Measurements from ENCODE around the gene MDM1.

Gene MDM1

GRCh38 chr12:68356060-68356695, 24.0 kb upstream of the MDM1 start:
- peak; percentile 35 for DNase-seq

GRCh38 chr12:68354977-68355541, 22.9 kb upstream of the MDM1 start:
- no peak for DNase-seq

- no peak for DNase-seq
These were observed 19.9 kb upstream of the MDM1 start for GRCh38 chr12:68352067-68352466.

- no peak for DNase-seq
These were observed 18.6 kb upstream of the MDM1 start for GRCh38 chr12:68350753-68351152.

GRCh38 chr12:68349921-68350606, 17.9 kb upstream of the MDM1 start:
- DNase-seq: no peak

- DNase-seq: no peak
These were observed 17.1 kb upstream of the MDM1 start for GRCh38 chr12:68349220-68349621.

DNA sequence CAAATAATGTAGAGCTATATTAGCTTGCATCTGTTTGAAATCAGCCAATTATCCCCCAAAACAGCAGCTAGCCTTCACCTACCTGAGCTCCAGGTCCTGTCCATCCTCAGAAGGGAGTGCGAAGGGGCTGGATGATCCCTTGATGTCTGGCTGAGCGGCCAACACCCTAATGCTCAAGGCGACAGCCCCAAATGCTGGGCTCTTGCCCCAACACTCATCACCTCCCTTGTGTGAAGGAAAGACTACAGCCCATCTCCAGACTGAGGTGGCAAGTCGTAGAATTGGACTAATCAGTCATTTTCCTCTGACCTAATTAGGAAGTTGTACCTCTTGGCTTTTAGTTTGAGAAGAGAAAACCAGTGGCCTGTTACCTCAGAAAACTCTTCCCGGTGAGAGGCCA, 16.3 kb upstream of the MDM1 start:
- DNase-seq: no peak

DNA sequence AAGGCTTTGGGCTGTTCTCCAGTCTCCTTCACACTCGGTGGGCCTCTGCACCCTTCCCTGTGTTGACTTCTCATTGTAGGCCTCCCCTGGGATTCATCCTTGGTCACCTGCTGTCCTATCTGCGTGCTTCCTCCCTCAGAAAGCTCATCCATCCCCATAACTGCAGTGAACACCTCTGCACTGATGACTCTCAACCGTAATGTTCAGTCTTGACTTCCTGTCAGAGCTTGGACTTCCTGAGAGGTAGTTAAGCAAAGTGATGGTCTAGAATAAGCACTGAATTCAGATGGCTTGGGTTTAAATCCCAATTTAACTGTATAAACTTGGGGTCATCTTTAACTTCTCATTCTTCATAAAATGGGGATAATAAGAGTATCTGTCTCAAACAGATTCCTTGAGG, 13.6 kb upstream of the MDM1 start:
- no peak for DNase-seq

DNA sequence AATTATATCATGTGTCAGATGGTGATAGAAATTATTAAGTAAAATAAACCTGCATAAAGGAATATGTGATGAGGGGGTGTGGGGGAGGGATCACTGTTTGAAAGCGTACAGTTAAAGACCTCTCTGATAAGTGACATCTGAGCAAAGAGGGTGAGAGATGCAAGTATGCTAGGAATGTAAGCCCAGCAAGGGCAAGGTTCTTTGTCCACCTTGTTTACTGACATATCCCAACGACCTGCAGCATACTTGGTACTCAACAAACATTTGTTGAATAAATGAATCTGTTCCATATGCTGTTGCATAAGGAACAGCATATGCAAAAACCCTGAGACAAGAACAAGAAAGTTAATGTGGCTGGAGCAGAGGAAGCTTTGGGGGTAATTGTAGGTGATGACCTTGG, 12.0 kb upstream of the MDM1 start:
- no peak for DNase-seq

GRCh38 chr12:68342966-68343365, 10.8 kb upstream of the MDM1 start:
- no peak for DNase-seq

GRCh38 chr12:68341822-68342221, 9.7 kb upstream of the MDM1 start:
- DNase-seq: no peak

DNA sequence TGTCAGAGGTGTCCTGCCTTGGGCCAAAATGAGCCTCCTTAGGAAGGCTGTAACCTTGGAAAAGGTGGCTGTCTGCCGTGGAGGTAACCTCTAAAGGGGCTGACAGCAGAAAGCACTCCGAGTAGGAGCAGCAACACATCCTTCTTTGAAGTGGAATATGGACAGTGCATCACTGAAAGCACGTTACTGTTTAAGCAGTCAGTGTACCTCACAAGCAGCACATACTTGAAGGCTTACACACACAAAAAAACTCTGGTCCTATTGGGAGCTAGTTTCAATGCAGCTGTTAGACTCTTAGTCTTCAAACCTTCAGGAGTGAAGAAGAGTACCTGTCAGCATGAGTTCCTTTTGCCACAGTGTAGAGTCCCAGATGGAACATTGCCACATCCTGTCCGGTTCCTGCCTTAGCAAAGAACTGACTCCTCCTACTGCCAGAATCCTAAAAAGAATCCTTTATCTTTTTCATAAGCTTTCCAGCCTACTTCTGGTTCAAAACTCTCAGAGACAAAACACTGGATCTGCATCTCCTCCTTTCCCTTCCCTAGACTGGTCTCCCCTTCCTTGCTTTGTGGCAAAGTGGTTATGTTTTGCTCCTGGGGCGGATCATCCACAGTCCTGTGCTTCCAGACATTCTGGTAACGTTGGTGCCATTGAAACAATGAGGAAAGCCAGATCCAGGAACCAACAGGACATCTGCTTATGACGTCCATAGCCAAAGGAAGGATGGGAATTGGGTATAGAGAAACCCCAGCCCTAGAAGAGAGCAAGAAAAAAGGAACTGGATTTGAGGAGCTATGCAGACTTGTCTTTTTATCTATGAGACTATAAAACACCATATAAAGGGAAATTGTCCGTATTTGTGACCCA, 8.5 kb upstream of the MDM1 start:
- no peak for DNase-seq

GRCh38 chr12:68336889-68337303, 4.7 kb upstream of the MDM1 start:
- DNase-seq: no peak

DNA sequence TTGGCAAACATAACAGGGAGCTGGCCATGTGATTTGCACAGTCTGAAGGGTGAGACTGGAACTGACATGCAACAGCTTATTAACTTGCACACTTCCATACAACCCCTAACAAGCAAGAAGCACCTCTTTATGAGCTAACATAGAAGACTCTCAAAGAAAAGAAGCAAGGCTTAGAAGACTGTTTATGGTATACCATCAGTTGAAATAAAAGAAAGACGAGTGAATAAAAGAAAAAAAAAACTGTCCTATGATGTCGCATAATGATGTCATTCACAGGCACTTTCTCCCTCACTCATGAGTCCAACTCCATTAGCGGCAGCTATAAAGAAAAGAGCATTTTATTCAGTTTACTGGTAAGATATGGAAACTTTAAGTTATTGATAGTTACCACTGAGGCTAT, 3.3 kb upstream of the MDM1 start:
- DNase-seq: no peak

DNA sequence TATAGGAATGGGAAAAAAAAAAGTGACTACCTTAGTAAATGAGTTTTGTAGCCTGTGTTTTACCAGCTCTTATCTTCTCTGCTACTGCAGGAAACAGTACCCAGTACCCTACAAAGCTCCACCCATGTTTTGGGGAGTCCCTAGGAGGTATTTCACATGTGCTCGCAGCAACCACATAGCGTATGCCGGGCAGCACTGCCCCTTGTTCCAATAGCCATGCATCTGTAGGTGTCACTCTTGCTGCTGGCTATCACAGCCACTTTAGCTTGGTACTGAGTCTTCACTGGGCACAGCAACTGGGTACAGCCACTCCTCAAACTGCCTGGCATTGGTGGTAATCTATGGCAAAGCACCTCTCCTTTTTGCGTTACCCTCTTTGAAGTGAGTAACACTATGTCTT, 2.0 kb upstream of the MDM1 start:
- DNase-seq: peak; percentile 95

DNA sequence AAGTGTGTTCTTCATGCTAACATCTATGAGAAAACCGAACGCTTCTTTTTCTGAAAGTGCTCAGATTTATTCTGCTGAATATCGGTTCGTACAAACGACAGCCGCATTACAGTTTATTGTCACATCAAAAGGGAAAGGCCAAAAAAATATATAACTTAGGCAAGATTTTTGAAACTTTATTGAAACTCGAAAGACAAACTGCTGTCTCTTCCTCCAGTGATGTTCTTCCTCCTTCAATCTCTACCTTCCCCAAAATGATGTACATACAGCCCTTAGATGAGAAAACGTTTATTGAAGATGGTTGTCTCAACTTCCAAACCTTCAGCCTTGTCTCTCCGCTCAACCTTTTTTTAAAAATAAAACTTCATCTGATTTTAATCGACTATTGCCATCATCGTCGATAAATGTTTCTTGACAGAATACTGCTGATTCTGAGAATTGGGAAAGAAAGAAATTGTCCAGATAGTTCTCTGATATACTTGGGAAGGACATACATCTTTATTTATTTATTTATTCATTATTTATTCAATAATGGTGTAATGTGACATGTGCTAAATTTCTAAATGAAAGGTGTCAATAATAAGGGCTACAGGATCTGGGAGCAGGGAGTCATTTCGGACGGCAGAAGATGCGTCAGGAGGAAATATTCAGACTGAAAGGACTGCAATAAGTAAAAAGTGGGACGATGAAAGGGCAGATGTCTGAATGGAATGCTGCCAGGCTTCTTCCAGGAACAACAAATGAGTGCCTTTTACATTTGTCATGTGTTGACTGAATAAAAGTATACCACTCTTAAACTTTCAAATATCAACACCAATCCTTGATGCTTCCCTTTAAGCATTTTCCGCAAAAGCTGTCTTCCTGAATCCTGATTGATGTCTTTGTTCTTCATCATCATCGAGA, 817 bp upstream of the MDM1 start:
- DNase-seq: no peak

DNA sequence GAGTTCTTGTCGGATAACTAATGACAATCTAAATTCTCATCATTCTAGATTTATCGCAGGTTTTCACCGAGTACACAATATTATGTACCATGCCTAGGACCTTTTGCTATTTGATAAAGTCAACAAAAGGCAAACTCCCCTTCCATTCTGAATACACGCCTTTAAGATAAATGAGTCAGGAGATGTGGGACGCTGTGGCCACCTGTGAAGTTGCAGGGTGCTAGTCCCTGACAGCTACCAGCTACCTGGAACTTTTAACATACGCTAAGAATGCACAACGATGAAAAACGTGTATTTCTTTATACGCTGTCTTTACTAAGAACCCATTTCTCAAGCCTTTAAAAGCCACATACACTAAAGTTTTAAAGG, 678 bp downstream of the MDM1 start:
- DNase-seq: peak; percentile 20

- no peak for DNase-seq
These were observed 4.3 kb downstream of the MDM1 start for GRCh38 chr12:68327896-68328295.

GRCh38 chr12:68326716-68327115, 5.4 kb downstream of the MDM1 start:
- DNase-seq: peak; percentile 35

DNA sequence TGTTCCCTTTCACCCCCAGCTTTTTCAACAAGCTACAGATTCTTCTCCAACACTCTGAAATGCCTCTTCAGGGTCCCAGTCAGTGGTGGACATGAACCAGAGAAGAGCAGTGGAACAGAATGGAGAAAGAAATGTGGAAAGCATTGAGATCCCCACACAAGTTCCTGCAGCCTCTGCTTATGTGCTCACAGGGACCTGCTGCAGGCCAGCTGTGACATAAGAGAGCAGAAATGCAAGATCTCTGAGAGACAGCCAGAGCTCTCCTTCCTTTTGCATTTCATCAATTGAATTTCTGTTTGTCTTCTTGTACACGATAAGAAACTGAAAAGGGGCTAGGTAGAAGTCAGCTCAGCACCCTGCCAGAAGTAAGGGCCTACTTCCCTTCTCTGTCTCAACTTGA, 6.2 kb downstream of the MDM1 start:
- DNase-seq: no peak

DNA sequence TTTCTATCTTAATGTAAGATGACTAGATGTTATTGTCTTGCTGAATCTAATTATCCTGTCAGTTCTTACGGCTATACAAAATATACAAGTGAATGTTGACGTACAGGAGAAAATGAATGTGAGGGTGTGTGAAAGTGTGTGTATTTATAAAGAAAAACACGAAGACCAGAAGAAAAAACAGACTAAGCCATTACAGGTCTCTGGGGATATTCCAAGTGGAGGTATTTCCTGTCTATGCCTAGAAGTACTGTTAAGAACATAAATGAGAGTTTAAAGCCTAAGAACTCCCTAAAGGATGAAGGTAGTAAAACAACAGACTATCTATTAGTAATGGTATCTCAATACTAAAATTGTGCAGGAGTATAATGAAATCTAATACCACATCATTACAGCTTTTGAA, 7.6 kb downstream of the MDM1 start:
- no peak for DNase-seq

GRCh38 chr12:68321140-68321539, 11.0 kb downstream of the MDM1 start:
- no peak for DNase-seq
